Neural crest cell (in vitro differentiated cells): ENCODE data around the gene FOXG1. TPM values are rescaled to one million over a fixed set of nuclear protein-coding genes. Genes with fewer than 3 reads are reported as not detected.

ENCODE experiments used
- DNase-seq: peaks from one replicate; pipeline ENCODE4 v3.0.0; 2021; ENCODE audit warnings: low read depth, mixed read lengths, low spot score
- H3K27ac Mint-ChIP-seq: one replicate; pipeline ENCODE4 v1.8.0; 2021; ENCODE audit warnings: mild to moderate bottlenecking, mixed read lengths; ENCODE audit not compliant: unreplicated experiment
- H3K27me3 Mint-ChIP-seq: 2 replicates; pipeline ENCODE4 v1.8.0; 2021; ENCODE audit warnings: low read depth, mild to moderate bottlenecking, mixed read lengths
- H3K36me3 Mint-ChIP-seq: 2 replicates; pipeline ENCODE4 v1.8.0; 2021; ENCODE audit warnings: low read depth, mild to moderate bottlenecking, mixed read lengths
- H3K4me1 Mint-ChIP-seq: 2 replicates; pipeline ENCODE4 v1.8.0; 2021; ENCODE audit warnings: mixed read lengths
- H3K4me3 Mint-ChIP-seq: one replicate; pipeline ENCODE4 v1.8.0; 2021; ENCODE audit warnings: mild to moderate bottlenecking, mixed read lengths
- H3K9me3 Mint-ChIP-seq: 2 replicates; pipeline ENCODE4 v1.8.0; 2021; ENCODE audit warnings: mixed read lengths
- CTCF ChIP-seq: fragments of 200-600 bp; sonication (generic); conservative IDR thresholded peaks from 2 replicates; pipeline ENCODE4 v1.5.0; 2021; ENCODE audit warnings: antibody characterized with exemption, mild to moderate bottlenecking
- total RNA-seq: library from RNA; stranded (reverse); gene quantifications from 2 replicates; pipeline ENCODE4 v1.2.1, GENCODE V29; 2021

The FOXG1 gene
- total RNA-seq, 1 donor from 2014 or later = not detected

GRCh38 chr14:28785096-28785952 lies 18.7 kb downstream of the FOXG1 start:
- Mint-ChIP-seq H3K4me3 (peak overlapping the region; percentile 33), H3K27ac (no peak overlapping the region), H3K4me1 (peaks cover 5% of the 10 kb centered on the region), H3K9me3 (peaks cover 5% of the 10 kb centered on the region), H3K27me3 (peaks cover 95% of the 10 kb centered on the region), H3K36me3 (peaks cover 3% of the 10 kb centered on the region)
- no peak for DNase-seq
- no peak for TF ChIP-seq CTCF

GRCh38 chr14:28807518-28807917 lies 40.9 kb downstream of the FOXG1 start:
- H3K27me3 Mint-ChIP-seq = peaks cover 21% of the 10 kb centered on the region
- H3K36me3 Mint-ChIP-seq = peaks cover 3% of the 10 kb centered on the region
- DNase-seq = no peak
- no peak overlapping the region for H3K27ac Mint-ChIP-seq
- no peak overlapping the region for H3K4me3 Mint-ChIP-seq
- peaks cover 11% of the 10 kb centered on the region for H3K9me3 Mint-ChIP-seq
- no peak for TF ChIP-seq CTCF
- no peaks in the 10 kb centered on the region for H3K4me1 Mint-ChIP-seq

- no peak overlapping the region for H3K27ac Mint-ChIP-seq
- H3K36me3 Mint-ChIP-seq = no peaks in the 10 kb centered on the region
- no peak for DNase-seq
- TF ChIP-seq CTCF = no peak
- H3K4me1 Mint-ChIP-seq = no peaks in the 10 kb centered on the region
- no peak overlapping the region for H3K4me3 Mint-ChIP-seq
- H3K9me3 Mint-ChIP-seq = peaks cover 8% of the 10 kb centered on the region
- peaks cover 8% of the 10 kb centered on the region for H3K27me3 Mint-ChIP-seq
Observed at GRCh38 chr14:28813810-28814209, 47.2 kb downstream of the FOXG1 start.
